Mesenchymal stem cell (in vitro differentiated cells and primary cell): ENCODE data around the gene SMOC2.

Experiments
- DNase-seq: peaks from one replicate; pipeline ENCODE4 v3.0.0-alpha.2; 2013
- H2AFZ ChIP-seq: one replicate; pipeline ENCODE4 v1.6.1; 2013; ENCODE audit warnings: low read depth, mild to moderate bottlenecking, control low read depth, inconsistent platforms, low read length, moderate library complexity
- H2AK5ac ChIP-seq: 2 replicates; pipeline ENCODE4 v1.6.1; 2013; ENCODE audit warnings: low read length, moderate library complexity, mild to moderate bottlenecking, inconsistent platforms; ENCODE audit not compliant: severe bottlenecking
- H2BK120ac ChIP-seq: one replicate; pipeline ENCODE4 v1.6.1; 2013; ENCODE audit warnings: low read depth, mild to moderate bottlenecking, inconsistent platforms, low read length, moderate library complexity
- H2BK12ac ChIP-seq, 2 experiments: one replicate each; pipeline ENCODE4 v1.6.1; 2013; ENCODE audit warnings: inconsistent platforms in 2 of 2, low read length in 2 of 2, mild to moderate bottlenecking in 2 of 2, moderate library complexity in 2 of 2, control low read depth in 1 of 2
- H2BK15ac ChIP-seq: one replicate; pipeline ENCODE4 v1.6.1; 2013; ENCODE audit warnings: mild to moderate bottlenecking, low read depth, inconsistent platforms; ENCODE audit not compliant: poor library complexity, severe bottlenecking
- H2BK5ac ChIP-seq: 2 replicates; pipeline ENCODE4 v1.6.1; 2013; ENCODE audit warnings: low read depth, mild to moderate bottlenecking, low read length, control low read depth, inconsistent platforms; ENCODE audit not compliant: poor library complexity, severe bottlenecking
- H3K14ac ChIP-seq, 2 experiments: one replicate each; pipeline ENCODE4 v1.6.1; 2013; ENCODE audit warnings: inconsistent platforms in 2 of 2, low read length in 2 of 2, control low read depth in 1 of 2, mild to moderate bottlenecking in 1 of 2, moderate library complexity in 1 of 2
- H3K18ac ChIP-seq, 2 experiments: one replicate each; pipeline ENCODE4 v1.6.1; 2013; ENCODE audit warnings: inconsistent platforms in 2 of 2, low read length in 2 of 2, control low read depth in 1 of 2, low read depth in 1 of 2, mild to moderate bottlenecking in 1 of 2
- H3K23ac ChIP-seq, 2 experiments: one replicate each; pipeline ENCODE4 v1.6.1; 2013; ENCODE audit warnings: inconsistent platforms in 2 of 2, low read length in 2 of 2, mild to moderate bottlenecking in 2 of 2, moderate library complexity in 2 of 2, control low read depth in 1 of 2
- H3K27ac ChIP-seq: 2 replicates; pipeline ENCODE4 v1.5.1; 2013; ENCODE audit warnings: mild to moderate bottlenecking, moderate library complexity, low read length, control low read depth, inconsistent platforms; ENCODE audit not compliant: poor library complexity, severe bottlenecking
- H3K27me3 ChIP-seq, 2 experiments: 2 replicates each; pipeline versions ENCODE4 v1.6.1 to v1.7.0; 2013; ENCODE audit warnings: low read length in 2 of 2, mild to moderate bottlenecking in 2 of 2, moderate library complexity in 2 of 2, control low read depth in 1 of 2, inconsistent platforms in 1 of 2; ENCODE audit not compliant: control insufficient read depth in 1 of 2, insufficient read depth in 1 of 2
- H3K36me3 ChIP-seq, 2 experiments: 2 replicates each; pipeline versions ENCODE4 v1.6.1 to v1.7.0; 2013; ENCODE audit warnings: low read length in 2 of 2, control low read depth in 1 of 2, inconsistent platforms in 1 of 2, low read depth in 1 of 2, mild to moderate bottlenecking in 1 of 2; ENCODE audit not compliant: insufficient read depth in 2 of 2, control insufficient read depth in 1 of 2
- H3K4ac ChIP-seq, 2 experiments: one replicate each; pipeline ENCODE4 v1.6.1; 2013; ENCODE audit warnings: inconsistent platforms in 2 of 2, low read length in 2 of 2, mild to moderate bottlenecking in 2 of 2, moderate library complexity in 2 of 2, control low read depth in 1 of 2, low read depth in 1 of 2
- H3K4me1 ChIP-seq: 2 replicates; pipeline ENCODE4 v1.6.1; 2013; ENCODE audit warnings: low read depth, low read length, control low read depth; ENCODE audit not compliant: control insufficient read depth, insufficient read depth
- H3K4me2 ChIP-seq: 2 replicates; pipeline ENCODE4 v1.6.1; 2013; ENCODE audit warnings: low read length, mild to moderate bottlenecking, inconsistent platforms; ENCODE audit not compliant: poor library complexity, severe bottlenecking
- H3K4me3 ChIP-seq, 2 experiments: 2 replicates each; pipeline versions ENCODE4 v1.5.1 to v1.7.0; 2013; ENCODE audit warnings: low read length in 2 of 2, mild to moderate bottlenecking in 2 of 2, control low read depth in 1 of 2, low read depth in 1 of 2; ENCODE audit not compliant: insufficient read depth in 1 of 2
- H3K79me1 ChIP-seq: replicated peaks from 2 replicates; pipeline ENCODE4 v1.6.1; 2013; ENCODE audit warnings: mild to moderate bottlenecking, control low read depth, low read length, inconsistent platforms; ENCODE audit not compliant: poor library complexity, severe bottlenecking
- H3K9ac ChIP-seq: 2 replicates; pipeline ENCODE4 v1.7.0; 2013; ENCODE audit warnings: mild to moderate bottlenecking, low read length, moderate library complexity
- H3K9me3 ChIP-seq: 2 replicates; pipeline ENCODE4 v1.7.0; 2013; ENCODE audit warnings: mild to moderate bottlenecking, low read length; ENCODE audit not compliant: control insufficient read depth
- H4K8ac ChIP-seq: one replicate; pipeline ENCODE4 v1.6.1; 2013; ENCODE audit warnings: inconsistent platforms, mild to moderate bottlenecking, low read length, moderate library complexity
- H4K91ac ChIP-seq: one replicate; pipeline ENCODE4 v1.6.1; 2013; ENCODE audit warnings: mild to moderate bottlenecking, low read length, inconsistent platforms
- WGBS: methylation state at CpG from one replicate; pipeline ENCODE4 v1.1.7; 2013; ENCODE audit warnings: mixed read lengths; 5-methylcytosine and 5-hydroxymethylcytosine counted together

SMOC2 gene

GRCh38 chr6:168619560-168620314 is 178.8 kb downstream of the SMOC2 start:
- no peaks in the 10 kb centered on the region for H3K27me3 ChIP-seq
- no peak overlapping the region for H2BK120ac ChIP-seq
- H3K4ac ChIP-seq, result no peak overlapping the region
- H2AFZ ChIP-seq, result no peak overlapping the region
- no peak overlapping the region for H4K8ac ChIP-seq
- no peaks in the 10 kb centered on the region for H3K79me1 ChIP-seq
- H3K4me2 ChIP-seq, result no peak overlapping the region
- no peak overlapping the region for H2AK5ac ChIP-seq
- no peak overlapping the region for H3K9ac ChIP-seq
- no peaks in the 10 kb centered on the region for H3K9me3 ChIP-seq
- no peak overlapping the region for H2BK15ac ChIP-seq
- no peak overlapping the region for H2BK5ac ChIP-seq
- no peak overlapping the region for H3K23ac ChIP-seq
- H3K4me1 ChIP-seq, result peaks cover 2% of the 10 kb centered on the region
- H2BK12ac ChIP-seq, result no peak overlapping the region
- H4K91ac ChIP-seq, result no peak overlapping the region
- WGBS, result 77% methylated on average over 19 of the region's 19 CpGs
- no peak for DNase-seq
- no peak overlapping the region for H3K14ac ChIP-seq
- peaks cover 0 to 3% of the 10 kb centered on the region in 2 experiments for H3K36me3 ChIP-seq
- H3K4me3 ChIP-seq, result no peak overlapping the region
- no peak overlapping the region for H3K27ac ChIP-seq
- H3K18ac ChIP-seq, result no peak overlapping the region

- Histone ChIP-seq H4K91ac (no peak overlapping the region), H3K4ac (no peak overlapping the region), H3K4me3 (no peak overlapping the region), H3K9ac (no peak overlapping the region), H3K23ac (no peak overlapping the region), H4K8ac (no peak overlapping the region), H2BK5ac (no peak overlapping the region), H3K27me3 (no peaks in the 10 kb centered on the region), H2AFZ (no peak overlapping the region), H2AK5ac (no peak overlapping the region), H2BK120ac (no peak overlapping the region), H3K9me3 (no peaks in the 10 kb centered on the region), H3K14ac (no peak overlapping the region), H2BK12ac (no peak overlapping the region), H3K4me2 (no peak overlapping the region), H3K79me1 (no peaks in the 10 kb centered on the region), H3K27ac (no peak overlapping the region), H3K4me1 (peaks cover 2% of the 10 kb centered on the region), H3K18ac (no peak overlapping the region), H2BK15ac (no peak overlapping the region), H3K36me3 (peaks cover 0 to 3% of the 10 kb centered on the region in 2 experiments)
- DNase-seq, result no peak
- 58% methylated on average over 6 of the region's 6 CpGs for WGBS
These were observed 179.6 kb downstream of the SMOC2 start for GRCh38 chr6:168620578-168620977.

GRCh38 chr6:168623736-168624135 is 182.8 kb downstream of the SMOC2 start:
- Histone ChIP-seq H2AFZ (no peak overlapping the region), H3K27me3 (no peaks in the 10 kb centered on the region), H3K36me3 (no peaks in the 10 kb centered on the region), H4K91ac (no peak overlapping the region), H2BK12ac (no peak overlapping the region), H2BK5ac (no peak overlapping the region), H2BK120ac (no peak overlapping the region), H2AK5ac (no peak overlapping the region), H3K79me1 (no peaks in the 10 kb centered on the region), H3K23ac (no peak overlapping the region), H2BK15ac (no peak overlapping the region), H3K9ac (no peak overlapping the region), H3K4me1 (no peaks in the 10 kb centered on the region), H3K18ac (no peak overlapping the region), H3K4me3 (no peak overlapping the region), H4K8ac (no peak overlapping the region), H3K9me3 (no peaks in the 10 kb centered on the region), H3K4me2 (no peak overlapping the region), H3K27ac (no peak overlapping the region), H3K14ac (no peak overlapping the region), H3K4ac (no peak overlapping the region)
- DNase-seq, result no peak
- WGBS, result 92% methylated on average over 12 of the region's 13 CpGs

- H4K8ac ChIP-seq, result no peak overlapping the region
- H2BK15ac ChIP-seq, result no peak overlapping the region
- H3K18ac ChIP-seq, result no peak overlapping the region
- H2AK5ac ChIP-seq, result no peak overlapping the region
- H3K9ac ChIP-seq, result no peak overlapping the region
- peak overlapping the region; percentile 40 for H4K91ac ChIP-seq
- H3K27me3 ChIP-seq, result no peaks in the 10 kb centered on the region
- no peaks in the 10 kb centered on the region for H3K9me3 ChIP-seq
- no peak overlapping the region for H2BK5ac ChIP-seq
- no peak overlapping the region for H3K23ac ChIP-seq
- no peaks in the 10 kb centered on the region for H3K36me3 ChIP-seq
- no peak overlapping the region for H3K14ac ChIP-seq
- H2BK120ac ChIP-seq, result no peak overlapping the region
- no peak overlapping the region for H3K4me2 ChIP-seq
- DNase-seq, result no peak
- H3K4ac ChIP-seq, result no peak overlapping the region
- H3K79me1 ChIP-seq, result no peaks in the 10 kb centered on the region
- no peak overlapping the region for H2BK12ac ChIP-seq
- H3K4me1 ChIP-seq, result no peaks in the 10 kb centered on the region
- no peak overlapping the region for H3K27ac ChIP-seq
- H3K4me3 ChIP-seq, result no peak overlapping the region
- H2AFZ ChIP-seq, result no peak overlapping the region
- 88% methylated on average over 2 of the region's 2 CpGs for WGBS
These were observed 183.6 kb downstream of the SMOC2 start for GRCh38 chr6:168624540-168624939.
